Glutamatergic neuron (in vitro differentiated cells): ENCODE results near the gene ZNF860. TPM values are rescaled to one million over a fixed set of nuclear protein-coding genes. Genes with fewer than 3 reads are reported as not detected.

Source experiments
- DNase-seq: peaks from one replicate; pipeline ENCODE4 v3.0.0; 2022
- H3K27ac Mint-ChIP-seq: one replicate; pipeline ENCODE4 v1.8.0; 2020; ENCODE audit warnings: mild to moderate bottlenecking, mixed read lengths, inconsistent platforms; ENCODE audit not compliant: unreplicated experiment
- H3K27me3 Mint-ChIP-seq: one replicate; pipeline ENCODE4 v1.8.0; 2020; ENCODE audit warnings: mild to moderate bottlenecking, moderate library complexity, mixed read lengths, inconsistent platforms; ENCODE audit not compliant: unreplicated experiment
- H3K36me3 Mint-ChIP-seq: one replicate; pipeline ENCODE4 v1.8.0; 2020; ENCODE audit warnings: mild to moderate bottlenecking, mixed read lengths, inconsistent platforms; ENCODE audit not compliant: unreplicated experiment
- H3K4me1 Mint-ChIP-seq: one replicate; pipeline ENCODE4 v1.8.0; 2020; ENCODE audit warnings: mild to moderate bottlenecking, low read depth, mixed read lengths, inconsistent platforms; ENCODE audit not compliant: unreplicated experiment
- H3K4me3 Mint-ChIP-seq: one replicate; pipeline ENCODE4 v1.8.0; 2020; ENCODE audit warnings: mild to moderate bottlenecking, mixed read lengths, inconsistent platforms; ENCODE audit not compliant: unreplicated experiment
- H3K9me3 Mint-ChIP-seq: one replicate; pipeline ENCODE4 v1.8.0; 2020; ENCODE audit warnings: mild to moderate bottlenecking, moderate library complexity, mixed read lengths, inconsistent platforms; ENCODE audit not compliant: unreplicated experiment
- long read RNA-seq: library from polyadenylated mRNA; unstranded; transcript quantifications from one replicate; pipeline ENCODE4 v2.0.0, GENCODE V29; 2020; ENCODE audit not compliant: unreplicated experiment
- total RNA-seq: library from RNA; stranded (reverse); fragmentation: NEBNext Ultra II Directional; extraction: Animal tissue kit (Norgen Biotek cat#: 25700); gene quantifications from one replicate; pipeline ENCODE4 v1.2.1, GENCODE V29; 2021; ENCODE audit not compliant: unreplicated experiment
- TF ChIP-seq, protein P1 (sequence below): fragments of 200-600 bp; sonication (generic); IDR thresholded peaks from one replicate; pipeline ENCODE4 v1.5.0; 2021; ENCODE audit not compliant: partially characterized antibody, unreplicated experiment

Gene ZNF860
- not detected for total RNA-seq
- long read RNA-seq = 0 reads

DNA sequence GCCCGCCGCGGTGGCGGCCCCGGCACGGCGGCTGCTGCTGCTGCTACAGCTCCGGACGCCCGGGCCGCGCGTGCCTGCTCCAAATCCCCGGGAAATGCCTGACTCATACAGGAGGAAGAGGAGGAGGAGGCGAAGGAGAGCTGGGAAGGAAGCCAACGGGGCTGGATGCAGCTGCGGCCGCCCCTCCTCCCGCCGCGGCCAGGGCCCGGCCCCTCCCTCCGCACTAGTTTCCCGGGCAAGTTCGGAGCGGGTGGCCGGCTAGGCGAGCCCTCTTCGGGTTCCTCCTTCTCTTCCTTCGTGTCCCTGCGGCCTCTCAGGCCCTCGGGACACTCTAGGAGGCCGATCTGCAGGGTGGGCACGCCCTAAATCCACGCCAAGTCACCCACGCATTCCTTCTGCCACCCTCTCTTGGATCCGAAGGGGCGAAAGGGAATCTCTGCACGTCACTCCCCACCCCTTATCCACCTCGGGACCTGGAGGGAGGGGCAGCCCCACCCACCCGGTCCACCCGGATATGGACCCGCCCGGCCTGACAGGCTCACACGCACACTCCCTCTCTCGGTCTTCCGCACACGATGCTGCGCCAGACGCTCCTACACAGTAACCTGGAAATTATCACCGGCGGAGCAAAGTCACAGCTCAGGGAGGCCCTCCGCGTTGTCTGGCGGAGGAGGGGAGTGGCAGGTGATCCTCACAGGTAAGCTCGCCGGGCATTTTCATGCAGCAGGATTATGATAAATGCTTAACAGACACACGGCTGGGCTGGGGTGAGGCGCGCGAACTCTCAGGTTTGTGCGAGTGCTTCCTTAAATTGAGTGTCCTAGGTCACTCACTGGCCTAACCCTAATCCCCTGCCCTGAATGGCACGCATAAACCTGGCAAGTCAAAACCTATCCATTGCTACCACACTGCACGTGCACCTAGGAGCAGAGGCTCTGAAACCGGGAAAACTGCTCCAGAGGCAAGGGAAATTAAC lies at the start of gene ZNF860, which contains the start of gene OSBPL10:
TSS of gene ZNF860 (plus strand) at position 545 of the 976 bp plus-strand sequence. CDS start 7,330 bp downstream, outside the sequence.
TSS of gene OSBPL10 (minus strand) at position 57 of the 976 bp plus-strand sequence. CDS start 83 bp downstream, outside the sequence.
- Mint-ChIP-seq H3K27ac (peak within 1 kb of the TSS; percentile 33), H3K9me3 (no peaks in the 10 kb centered on the region), H3K27me3 (peaks cover 10% of the 10 kb centered on the region), H3K36me3 (no peaks in the 10 kb centered on the region), H3K4me3 (peak within 1 kb of the TSS; percentile 88), H3K4me1 (peaks cover 3% of the 10 kb centered on the region)
- peak; percentile 27 for DNase-seq
- TF ChIP-seq, protein P1, sequence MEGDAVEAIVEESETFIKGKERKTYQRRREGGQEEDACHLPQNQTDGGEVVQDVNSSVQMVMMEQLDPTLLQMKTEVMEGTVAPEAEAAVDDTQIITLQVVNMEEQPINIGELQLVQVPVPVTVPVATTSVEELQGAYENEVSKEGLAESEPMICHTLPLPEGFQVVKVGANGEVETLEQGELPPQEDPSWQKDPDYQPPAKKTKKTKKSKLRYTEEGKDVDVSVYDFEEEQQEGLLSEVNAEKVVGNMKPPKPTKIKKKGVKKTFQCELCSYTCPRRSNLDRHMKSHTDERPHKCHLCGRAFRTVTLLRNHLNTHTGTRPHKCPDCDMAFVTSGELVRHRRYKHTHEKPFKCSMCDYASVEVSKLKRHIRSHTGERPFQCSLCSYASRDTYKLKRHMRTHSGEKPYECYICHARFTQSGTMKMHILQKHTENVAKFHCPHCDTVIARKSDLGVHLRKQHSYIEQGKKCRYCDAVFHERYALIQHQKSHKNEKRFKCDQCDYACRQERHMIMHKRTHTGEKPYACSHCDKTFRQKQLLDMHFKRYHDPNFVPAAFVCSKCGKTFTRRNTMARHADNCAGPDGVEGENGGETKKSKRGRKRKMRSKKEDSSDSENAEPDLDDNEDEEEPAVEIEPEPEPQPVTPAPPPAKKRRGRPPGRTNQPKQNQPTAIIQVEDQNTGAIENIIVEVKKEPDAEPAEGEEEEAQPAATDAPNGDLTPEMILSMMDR = no peak

DNA sequence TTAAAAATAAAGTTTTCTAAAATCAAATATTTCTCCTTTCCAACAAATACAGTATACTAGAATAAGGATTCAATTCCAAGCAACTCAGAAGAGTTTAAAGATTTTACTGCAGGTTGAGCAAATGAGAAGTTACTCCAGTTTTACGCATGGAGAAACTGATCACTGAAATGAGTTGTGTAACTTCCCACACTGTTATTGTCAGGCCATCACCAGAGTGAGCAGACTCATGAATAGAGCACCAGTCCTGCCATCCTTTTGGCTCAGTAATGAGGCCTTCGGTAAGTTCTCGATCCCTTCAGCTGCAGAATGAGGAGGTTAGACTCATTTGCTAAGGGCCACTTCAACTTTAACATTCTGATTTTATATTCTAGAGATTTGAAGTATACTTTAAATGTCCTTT lies 48.6 kb upstream of the ZNF860 start:
- H3K4me1 Mint-ChIP-seq = no peaks in the 10 kb centered on the region
- H3K9me3 Mint-ChIP-seq = no peaks in the 10 kb centered on the region
- H3K27ac Mint-ChIP-seq = no peak overlapping the region
- no peak for DNase-seq
- no peaks in the 10 kb centered on the region for H3K27me3 Mint-ChIP-seq
- TF ChIP-seq, protein P1 = no peak
- H3K36me3 Mint-ChIP-seq = no peaks in the 10 kb centered on the region
- H3K4me3 Mint-ChIP-seq = no peak overlapping the region

DNA sequence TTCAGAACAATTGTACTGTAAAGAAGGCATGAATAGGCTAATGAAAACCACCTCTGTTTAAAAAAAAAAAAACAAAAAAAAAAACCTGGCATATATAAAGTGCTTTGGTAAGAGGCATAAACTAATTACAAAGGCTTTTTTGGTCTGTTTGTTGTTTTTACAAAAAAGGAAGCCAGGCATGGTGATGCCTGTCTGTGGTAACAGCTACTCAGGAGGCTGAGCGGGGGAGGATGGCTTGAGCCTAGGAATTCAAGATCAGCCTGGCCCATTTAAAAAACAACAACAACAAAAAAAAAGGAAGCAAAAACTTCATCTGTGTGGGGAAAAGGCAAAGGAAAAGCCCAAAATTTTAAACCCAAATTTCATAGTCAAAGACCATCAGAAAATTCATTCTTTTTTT lies 47.5 kb upstream of the ZNF860 start:
- Mint-ChIP-seq H3K27me3 (no peaks in the 10 kb centered on the region), H3K36me3 (no peaks in the 10 kb centered on the region), H3K4me3 (no peak overlapping the region), H3K27ac (no peak overlapping the region), H3K4me1 (no peaks in the 10 kb centered on the region), H3K9me3 (no peaks in the 10 kb centered on the region)
- TF ChIP-seq, protein P1 = no peak
- no peak for DNase-seq

DNA sequence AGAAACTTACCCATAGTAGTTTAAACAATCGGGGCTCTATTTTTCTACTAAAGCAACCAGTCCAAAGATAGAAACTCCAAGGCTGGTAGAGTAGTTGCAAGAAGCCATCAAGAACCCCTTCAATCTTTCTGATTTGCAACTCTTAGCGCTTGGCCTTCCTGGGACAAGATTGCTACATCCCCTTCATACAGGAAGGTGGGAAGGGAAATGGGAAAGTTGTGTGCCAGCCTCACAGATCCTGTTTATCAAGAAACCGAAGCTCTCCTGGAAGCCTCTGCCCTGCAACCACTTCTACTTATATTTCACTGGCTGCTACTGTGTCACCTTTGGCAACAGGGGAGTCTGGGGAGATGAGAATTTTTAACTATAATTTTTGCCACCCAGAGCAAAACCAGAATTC lies 46.7 kb upstream of the ZNF860 start:
- TF ChIP-seq, protein P1 = no peak
- Mint-ChIP-seq H3K27me3 (no peaks in the 10 kb centered on the region), H3K36me3 (no peaks in the 10 kb centered on the region), H3K9me3 (no peaks in the 10 kb centered on the region), H3K4me1 (no peaks in the 10 kb centered on the region), H3K27ac (no peak overlapping the region), H3K4me3 (no peak overlapping the region)
- no peak for DNase-seq
